Stimulated activated CD4-positive, alpha-beta T cell treated with anti-CD3 and anti-CD28 coated beads, Interleukin-15, amount 100 ng/mL, for 24 hours (primary cell): ENCODE data around the gene INAFM2.

Experiments used
- DNase-seq: peaks from one replicate; pipeline ENCODE4 v3.0.0-alpha.2; 2020

The INAFM2 gene

DNA sequence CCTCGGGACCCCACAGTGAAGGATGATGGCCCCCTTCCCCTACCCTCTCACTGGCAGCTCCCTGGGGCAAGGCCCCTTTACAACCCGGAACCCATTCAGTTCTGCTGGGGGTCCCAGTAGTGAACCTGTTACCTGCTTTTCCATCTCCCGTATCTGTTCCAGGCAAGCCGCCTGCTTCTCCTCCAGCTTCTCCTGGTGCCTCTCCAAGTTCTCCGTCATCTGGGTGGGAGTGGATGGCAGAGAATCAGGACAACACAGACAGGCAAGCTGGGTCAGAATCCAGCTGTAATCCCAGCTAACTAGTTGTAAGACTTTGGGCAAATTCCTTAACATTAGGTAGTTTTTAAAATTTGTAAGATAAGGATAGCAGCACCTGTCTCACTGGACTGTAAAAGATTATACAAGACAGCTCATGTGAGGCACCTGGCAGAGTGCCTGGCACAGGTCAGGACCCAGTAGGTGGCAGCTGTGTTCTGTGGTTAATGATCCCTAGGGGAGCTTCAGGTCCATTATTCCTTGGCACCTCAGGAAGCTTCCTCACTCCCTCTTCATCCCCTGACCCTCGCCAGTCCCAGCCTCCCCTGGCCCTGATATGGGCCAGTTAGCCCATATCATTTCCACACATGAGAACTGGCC is 34.2 kb upstream of the INAFM2 start:
- DNase-seq = no peak

GRCh38 chr15:40290545-40290917 is 33.0 kb upstream of the INAFM2 start:
- DNase-seq = no peak

- DNase-seq = no peak
Measured at GRCh38 chr15:40290918-40291574, 32.4 kb upstream of the INAFM2 start.

GRCh38 chr15:40292246-40292645 is 31.2 kb upstream of the INAFM2 start:
- DNase-seq = no peak

GRCh38 chr15:40293006-40293405 is 30.5 kb upstream of the INAFM2 start:
- no peak for DNase-seq

DNA sequence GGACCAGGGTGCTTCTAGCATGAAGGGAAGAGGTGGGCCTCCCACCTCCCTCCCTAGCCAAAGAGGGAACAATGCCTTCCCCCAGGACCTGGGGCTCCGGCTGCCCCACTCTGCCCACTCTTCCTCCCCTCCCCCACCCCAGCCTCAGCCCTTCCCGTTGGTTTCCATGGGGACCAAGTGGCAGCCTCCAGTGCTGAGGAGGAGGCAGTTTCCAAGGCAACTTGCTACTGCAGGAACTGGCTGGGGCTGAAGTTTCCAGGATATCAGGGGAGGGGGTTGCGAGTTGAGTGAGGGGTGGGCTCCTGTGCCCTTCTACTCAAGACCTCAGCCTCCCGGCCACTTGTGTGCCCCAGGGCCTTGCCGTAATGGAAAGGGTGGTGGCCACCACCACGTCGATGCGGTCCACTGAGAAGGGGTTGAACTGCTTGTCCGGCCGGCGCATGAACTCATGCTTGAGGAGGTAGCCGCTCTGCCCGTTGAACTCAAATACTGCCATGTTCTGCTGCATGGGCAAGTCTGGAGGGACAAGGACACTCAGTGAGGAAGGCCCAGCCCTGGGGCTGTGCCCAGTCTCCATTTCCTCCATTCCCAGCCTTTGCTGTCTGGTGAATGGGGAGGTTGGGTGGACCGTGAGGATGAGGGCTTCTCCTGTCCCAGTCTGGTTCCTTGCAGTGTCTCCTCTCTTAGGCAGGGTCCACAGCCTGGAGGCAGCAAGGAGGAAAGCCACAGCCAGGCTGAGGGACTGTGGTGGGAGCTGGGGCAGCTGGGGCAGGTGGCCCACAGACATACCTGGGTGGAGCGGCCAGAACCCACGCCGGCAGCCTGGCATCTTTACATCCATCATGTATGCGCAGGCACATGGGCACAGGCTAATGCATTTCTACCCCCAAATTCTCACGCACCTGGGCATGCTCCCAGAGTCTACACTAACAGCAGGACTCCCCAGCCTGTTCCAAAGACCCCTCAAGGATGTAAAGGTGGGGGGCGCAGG is 29.3 kb upstream of the INAFM2 start:
- no peak for DNase-seq

DNA sequence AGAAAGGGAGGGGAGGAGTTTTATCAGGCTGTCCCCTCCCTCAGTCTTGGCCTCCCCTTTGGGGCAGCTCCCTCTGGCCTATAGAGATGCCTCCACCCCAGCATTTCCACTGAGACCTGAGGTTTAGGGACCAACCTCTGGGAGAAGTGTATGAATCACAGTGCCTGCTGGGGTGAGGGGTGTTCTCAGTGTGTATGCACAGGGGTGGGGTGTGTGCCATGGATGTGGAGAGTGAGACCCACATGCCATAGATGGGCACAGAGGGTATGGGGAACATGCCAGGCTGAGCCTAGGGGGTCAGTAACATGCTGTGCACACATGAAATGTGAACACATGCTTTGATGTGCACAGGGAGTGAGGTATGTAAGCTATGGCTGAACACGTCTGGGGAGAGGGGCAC is 28.2 kb upstream of the INAFM2 start:
- DNase-seq = no peak

- DNase-seq = no peak
Measured at GRCh38 chr15:40295877-40296560, 27.5 kb upstream of the INAFM2 start.

GRCh38 chr15:40296561-40297230 is 26.8 kb upstream of the INAFM2 start:
- no peak for DNase-seq

- no peak for DNase-seq
Measured at GRCh38 chr15:40297356-40297755, 26.1 kb upstream of the INAFM2 start.

- no peak for DNase-seq
Measured at GRCh38 chr15:40298216-40298935, 25.1 kb upstream of the INAFM2 start.

DNA sequence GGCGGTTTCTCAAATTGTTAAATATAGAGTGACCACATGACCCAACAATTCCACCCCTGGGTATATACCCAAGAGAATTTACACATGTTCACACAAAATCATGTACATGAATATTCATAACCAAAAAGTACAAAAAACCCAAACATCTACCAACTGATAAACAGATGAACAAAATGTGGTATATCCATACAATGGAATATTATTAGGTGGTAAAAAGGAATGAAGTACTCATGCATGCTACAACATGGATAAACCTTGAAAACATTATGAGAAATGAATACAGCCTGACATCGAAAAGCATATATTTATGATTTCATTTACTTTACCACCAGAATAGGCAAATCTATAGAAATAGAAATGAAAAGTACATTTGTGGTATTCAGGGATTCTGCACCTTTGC is 23.1 kb upstream of the INAFM2 start:
- no peak for DNase-seq

DNA sequence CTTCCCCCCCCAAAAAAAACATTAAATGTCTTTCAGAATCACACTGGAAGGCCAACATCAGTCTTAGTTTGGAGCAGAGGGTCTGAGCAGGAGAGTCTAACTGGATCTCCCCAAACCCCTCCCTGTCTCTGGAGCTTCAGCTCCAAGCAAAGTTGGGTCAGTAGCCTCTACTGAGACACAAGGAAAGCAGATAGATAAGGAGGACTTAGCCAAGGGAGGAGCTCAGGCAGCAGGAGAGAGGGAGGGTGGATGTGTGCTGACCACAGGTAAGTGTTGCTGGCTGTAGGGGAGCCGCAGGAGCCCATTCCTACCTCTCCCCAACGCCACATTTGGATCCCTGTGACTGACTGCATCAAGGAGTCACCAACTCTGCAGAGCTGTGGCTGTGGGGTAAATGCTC is 22.7 kb upstream of the INAFM2 start:
- no peak for DNase-seq

GRCh38 chr15:40301467-40302179 is 21.9 kb upstream of the INAFM2 start:
- DNase-seq = no peak

GRCh38 chr15:40302288-40302886 is 21.1 kb upstream of the INAFM2 start:
- DNase-seq = no peak

DNA sequence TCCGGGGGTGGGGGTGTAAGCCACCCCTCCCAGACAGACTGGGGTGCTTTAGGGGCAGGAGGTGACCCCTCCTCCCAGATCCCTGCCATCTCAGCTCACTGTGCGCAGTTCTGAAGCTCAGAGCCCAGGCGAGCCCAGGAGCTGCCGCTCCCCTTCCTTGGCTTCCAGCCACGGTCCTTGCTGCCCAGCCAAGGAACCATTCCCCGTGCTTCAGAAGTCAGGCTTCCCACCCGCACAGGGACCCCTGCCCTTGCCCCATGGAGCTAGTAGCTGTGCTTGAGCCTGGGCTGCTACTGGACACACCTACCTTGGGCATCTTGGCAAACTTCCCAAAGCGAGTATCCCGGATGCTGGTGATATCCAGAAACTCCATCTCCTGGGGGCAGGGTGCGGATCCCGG is 20.5 kb upstream of the INAFM2 start:
- DNase-seq = no peak

GRCh38 chr15:40303576-40303975 is 19.9 kb upstream of the INAFM2 start:
- no peak for DNase-seq

DNA sequence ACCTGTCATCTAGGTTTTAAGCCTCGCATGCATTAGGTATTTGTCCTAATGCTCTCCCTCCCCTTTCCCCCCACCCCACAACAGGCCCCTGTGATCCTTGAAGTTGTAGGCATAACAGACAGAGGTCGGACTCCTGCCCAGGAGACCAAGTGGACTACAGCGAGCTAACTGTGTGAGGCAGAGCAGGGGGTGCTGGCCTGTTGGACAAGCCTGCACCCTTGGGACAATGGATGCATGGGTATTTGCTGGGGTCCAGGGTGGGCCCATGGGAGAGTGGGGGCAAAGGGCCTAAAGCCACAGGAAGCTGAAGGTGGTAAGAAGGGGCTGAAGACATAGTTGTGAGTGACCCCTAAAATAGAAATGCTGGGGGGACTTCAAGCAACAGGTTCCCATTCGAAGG is 18.2 kb upstream of the INAFM2 start:
- DNase-seq = no peak

- DNase-seq = no peak
Measured at GRCh38 chr15:40306371-40306770, 17.1 kb upstream of the INAFM2 start.

GRCh38 chr15:40306908-40307307 is 16.6 kb upstream of the INAFM2 start:
- DNase-seq = peak; percentile 23
